Transverse colon (tissue), 4 donors: ENCODE data around the gene CARMIL1. TPM values are rescaled to one million over a fixed set of nuclear protein-coding genes. Genes with fewer than 3 reads are reported as not detected.

ENCODE experiments used
- DNase-seq: peaks from one replicate; pipeline ENCODE4 v3.0.0-alpha.2; 2019
- H3K27ac ChIP-seq, 4 donors: fragments of 200-600 bp; sonication (generic); 2 replicates each; pipeline ENCODE4 v1.5.1; 2016 to 2018; ENCODE audit warnings: inconsistent platforms in 4 of 4
- H3K27me3 ChIP-seq: fragments of 200-600 bp; sonication (generic); 2 replicates; pipeline ENCODE4 v1.5.1; 2017; ENCODE audit warnings: inconsistent platforms
- H3K36me3 ChIP-seq, 4 donors: fragments of 200-600 bp; sonication (generic); 2 replicates each; pipeline ENCODE4 v1.5.1; 2017 to 2019; ENCODE audit warnings: inconsistent platforms in 4 of 4
- H3K4me1 ChIP-seq, 4 donors: fragments of 200-600 bp; sonication (generic); 2 replicates each; pipeline ENCODE4 v1.5.1; 2017 to 2020; ENCODE audit warnings: inconsistent platforms in 4 of 4
- H3K4me3 ChIP-seq, 4 donors: fragments of 200-600 bp; sonication (generic); 1 replicate in 1 of 4; 2 replicates in 3 of 4; pipeline versions ENCODE4 v1.5.1 to v1.6.1; 2017 to 2019; ENCODE audit warnings: inconsistent platforms in 4 of 4
- H3K9me3 ChIP-seq, 2 donors: fragments of 200-600 bp; sonication (generic); 2 replicates each; pipeline ENCODE4 v1.5.1; 2017 to 2019; ENCODE audit warnings: inconsistent platforms in 2 of 2
- CTCF ChIP-seq, 5 experiments: fragments of 200-600 bp in 3 of 5; fragments of 450-650 bp in 2 of 5; sonication (generic) in 3 of 5; IDR thresholded peaks; 1 replicate in 2 of 5; 2 replicates in 3 of 5; pipeline ENCODE4 v1.5.1; 2016 to 2017; ENCODE audit warnings: antibody characterized with exemption in 5 of 5, inconsistent platforms in 3 of 5, mild to moderate bottlenecking in 2 of 5, moderate library complexity in 1 of 5
- EP300 ChIP-seq: sonication (generic); formaldehyde crosslinking; IDR thresholded peaks from one replicate; pipeline ENCODE4 v1.6.1; 2017; ENCODE audit warnings: antibody characterized with exemption, low read depth
- POLR2A ChIP-seq: fragments of 450-650 bp; IDR thresholded peaks from one replicate; pipeline ENCODE4 v1.6.1; 2016; ENCODE audit warnings: antibody characterized with exemption, mild to moderate bottlenecking, moderate library complexity
- POLR2AphosphoS5 ChIP-seq, 3 donors: sonication (generic); formaldehyde crosslinking; IDR thresholded peaks; one replicate each; pipeline ENCODE4 v1.6.1; 2016; ENCODE audit warnings: antibody characterized with exemption in 3 of 3
- WGBS, 2 donors: methylation state at CpG; one replicate each; pipeline ENCODE4 v1.1.5; 2018; ENCODE audit warnings: low coverage in 1 of 2; 5-methylcytosine and 5-hydroxymethylcytosine counted together
- in situ Hi-C, 4 donors: fragments of 200-750 bp; cut with MboI; loops; one replicate each; pipeline versions ENCODE4 v1.15.0 to v1.15.1; 2017; ENCODE audit warnings: low sequenced_read_pairs in 3 of 4, low pct_ligation_motif_present in 1 of 4, low pct_unique_long_range_greater_than_20kb in 1 of 4
- intact Hi-C: fragments of 100-400 bp; cut with DNase I; formaldehyde crosslinking; loops from one replicate; pipeline ENCODE4 v1.15.1; 2023; ENCODE audit warnings: low total_unique reads
- total RNA-seq, 4 donors: library from RNA; depleted of rRNA; stranded (reverse); fragments of >200 nt; gene quantifications; one replicate each; pipeline ENCODE4 v1.1.0, GENCODE V29; 2016

Gene CARMIL1
- total RNA-seq, 4 donors from 2014 or later, result 25.1 to 93.5 (median 61.0) TPM

- Histone ChIP-seq H3K27me3 (no peaks in the 10 kb centered on the region), H3K36me3 (no peaks in the 10 kb centered on the region), H3K4me3 (no peak overlapping the region), H3K27ac (no peak overlapping the region), H3K9me3 (no peaks in the 10 kb centered on the region), H3K4me1 (no peaks in the 10 kb centered on the region)
- TF ChIP-seq CTCF (IDR thresholded peaks at IDR 0.05) (no peak), POLR2A (no peak), POLR2AphosphoS5 (IDR thresholded peaks at IDR 0.05) (no peak), EP300 (no peak)
- WGBS, 2 donors, result 57 to 85% methylated on average over 2 of the region's 2 CpGs
- intact Hi-C loops (no loop called here), in situ Hi-C loops (no loop called here)
- no peak for DNase-seq
Measured at GRCh38 chr6:25560865-25561264, 281.7 kb downstream of the CARMIL1 start.

GRCh38 chr6:25564943-25565342 lies 285.8 kb downstream of the CARMIL1 start:
- TF ChIP-seq POLR2AphosphoS5 (IDR thresholded peaks at IDR 0.05) (no peak), POLR2A (no peak), EP300 (no peak), CTCF (IDR thresholded peaks at IDR 0.05) (no peak)
- in situ Hi-C loops, result no loop called here

GRCh38 chr6:25570578-25570977 lies 291.4 kb downstream of the CARMIL1 start:
- no peaks in the 10 kb centered on the region for H3K4me1 ChIP-seq
- 50 to 62% methylated on average over 2 of the region's 2 CpGs for WGBS, 2 donors
- no peaks in the 10 kb centered on the region for H3K27me3 ChIP-seq
- in situ Hi-C loops, result no loop called here
- H3K9me3 ChIP-seq, result no peaks in the 10 kb centered on the region
- no peak overlapping the region for H3K27ac ChIP-seq
- no peaks in the 10 kb centered on the region for H3K36me3 ChIP-seq
- DNase-seq, result no peak
- TF ChIP-seq CTCF (IDR thresholded peaks at IDR 0.05) (no peak), EP300 (no peak)
- intact Hi-C loops, result no loop called here
- H3K4me3 ChIP-seq, result no peak overlapping the region

More at GRCh38 chr6:25564943-25565342, 285.8 kb downstream of the CARMIL1 start:
- Histone ChIP-seq H3K4me3 (no peak overlapping the region), H3K4me1 (no peaks in the 10 kb centered on the region), H3K27me3 (no peaks in the 10 kb centered on the region), H3K27ac (no peak overlapping the region), H3K36me3 (no peaks in the 10 kb centered on the region), H3K9me3 (no peaks in the 10 kb centered on the region)
- DNase-seq, result no peak
- intact Hi-C loops, result no loop called here

- intact Hi-C loops, result no loop called here
- no peak overlapping the region for H3K4me3 ChIP-seq
- no peak for TF ChIP-seq EP300
- no peak for TF ChIP-seq CTCF (IDR thresholded peaks at IDR 0.05)
- no peak for TF ChIP-seq POLR2AphosphoS5 (IDR thresholded peaks at IDR 0.05)
- no peak for TF ChIP-seq POLR2A
- no peaks in the 10 kb centered on the region for H3K9me3 ChIP-seq
- H3K4me1 ChIP-seq, result no peaks in the 10 kb centered on the region
- no peaks in the 10 kb centered on the region for H3K27me3 ChIP-seq
- H3K27ac ChIP-seq, result no peak overlapping the region
- in situ Hi-C loops, result loop anchor here in 1 of 4 donors (25.0 kb wide), 1 partner anchor 315 kb away; no protein-coding TSS in a partner anchor
- no peaks in the 10 kb centered on the region for H3K36me3 ChIP-seq
- 80 to 87% methylated on average over 1 to 2 of the region's 2 CpGs for WGBS, 2 donors
- DNase-seq, result no peak
Measured at GRCh38 chr6:25576919-25577318, 297.7 kb downstream of the CARMIL1 start.
